Activated CD8-positive, alpha-beta memory T cell treated with anti-CD3 and anti-CD28 coated beads, Interleukin-2, amount 10 ng/mL, durations not matched to agents 7 days and 5 days (primary cell): ENCODE results near the gene KLHL30. TPM values are rescaled to one million over a fixed set of nuclear protein-coding genes. Genes with fewer than 3 reads are reported as not detected.

Source experiments
- ATAC-seq: fragments of 150-1000 bp; cut with Tn5 transposase; one replicate; pipeline ENCODE4 v1.10.0; 2021; ENCODE audit warnings: moderate library complexity
- CTCF ChIA-PET: fragments of 350-600 bp; sonication (Branson Sonifier 250); formaldehyde crosslinking; loops from one replicate; lab custom pipeline; 2021; ENCODE audit warnings: antibody characterized with exemption; lab: Charles Lee
- DNase-seq: peaks from one replicate; pipeline ENCODE4 v3.0.0-alpha.2; 2020
- H3K27ac Mint-ChIP-seq: one replicate; pipeline ENCODE4 v1.8.0; 2021; ENCODE audit warnings: mild to moderate bottlenecking, mixed read lengths
- H3K27me3 Mint-ChIP-seq: one replicate; pipeline ENCODE4 v1.8.0; 2021; ENCODE audit warnings: mixed read lengths
- H3K36me3 Mint-ChIP-seq: one replicate; pipeline ENCODE4 v1.8.0; 2021; ENCODE audit warnings: mild to moderate bottlenecking, mixed read lengths
- H3K4me1 Mint-ChIP-seq: one replicate; pipeline ENCODE4 v1.8.0; 2021; ENCODE audit warnings: mixed read lengths
- H3K4me3 Mint-ChIP-seq: one replicate; pipeline ENCODE4 v1.8.0; 2021; ENCODE audit warnings: mild to moderate bottlenecking, moderate library complexity, mixed read lengths
- H3K9me3 Mint-ChIP-seq: one replicate; pipeline ENCODE4 v1.8.0; 2022; ENCODE audit warnings: low read depth, mixed read lengths
- total RNA-seq, 2 experiments: library from RNA; stranded (reverse); gene quantifications; one replicate each; pipeline ENCODE4 v1.2.3, GENCODE V29; 2021

Gene KLHL30
- total RNA-seq, 2 experiments from 2014 or later, result not detected

DNA sequence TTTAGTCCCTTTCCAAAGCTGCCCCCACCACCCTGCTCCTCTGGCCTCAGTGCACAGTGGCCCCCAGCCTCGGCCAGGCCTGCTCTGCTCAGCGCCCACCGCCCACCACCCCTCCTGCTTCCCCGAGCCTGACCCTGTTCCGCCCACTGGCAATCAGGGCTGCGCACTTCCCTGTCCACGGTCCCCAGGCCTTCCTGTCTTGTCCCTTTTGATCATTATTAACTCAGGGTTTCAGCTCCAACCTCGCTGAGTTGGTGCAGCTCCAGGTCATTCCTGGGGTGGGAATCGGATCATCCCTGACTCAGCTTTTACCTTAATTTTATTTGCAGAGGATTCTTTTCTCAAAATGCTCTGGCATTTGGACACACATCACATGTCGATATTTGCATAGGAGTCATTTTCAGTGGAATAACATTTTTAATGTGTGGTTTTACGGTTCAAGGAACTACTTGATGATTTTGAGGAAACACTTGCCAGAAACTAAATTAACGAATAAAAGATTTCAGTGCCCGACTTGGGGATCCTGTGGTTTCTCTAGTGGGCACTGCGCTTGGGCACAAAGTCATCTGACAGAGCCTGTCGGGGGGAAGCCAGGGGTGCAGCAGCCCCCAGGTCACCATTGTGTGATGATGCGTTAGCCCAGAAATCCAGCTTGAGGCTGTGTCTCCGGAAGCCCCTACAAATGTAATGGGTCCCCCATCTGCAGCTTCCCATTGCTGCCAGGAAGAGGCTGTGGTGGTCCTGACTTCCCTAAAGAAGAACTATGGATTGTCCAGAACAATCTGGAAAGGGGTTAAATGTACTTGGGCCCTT is 39.4 kb upstream of the KLHL30 start:
- no peak overlapping the region for H3K4me3 Mint-ChIP-seq
- DNase-seq, result peak; percentile 35
- no peaks in the 10 kb centered on the region for H3K9me3 Mint-ChIP-seq
- H3K36me3 Mint-ChIP-seq, result peaks cover 5% of the 10 kb centered on the region
- ATAC-seq, result no peak
- H3K27me3 Mint-ChIP-seq, result no peaks in the 10 kb centered on the region
- H3K27ac Mint-ChIP-seq, result no peak overlapping the region
- CTCF ChIA-PET, result no interaction called here
- no peaks in the 10 kb centered on the region for H3K4me1 Mint-ChIP-seq

DNA sequence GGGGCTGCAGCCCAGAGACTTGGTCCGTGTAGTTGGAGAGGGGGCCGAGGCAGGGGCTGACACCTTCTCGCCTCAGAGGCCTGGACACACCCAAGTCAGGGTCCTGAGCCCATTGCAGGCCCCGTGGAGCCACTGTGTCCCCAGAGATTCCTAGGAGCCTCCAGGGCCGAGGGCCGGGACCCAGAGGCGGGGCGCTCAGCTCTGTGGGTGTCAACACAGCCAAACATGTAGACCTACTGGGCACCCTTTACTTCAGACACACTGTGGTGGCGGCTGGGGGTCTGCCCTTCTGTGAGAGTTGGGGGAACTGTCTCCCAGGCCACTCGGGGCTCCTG is 38.8 kb upstream of the KLHL30 start:
- CTCF ChIA-PET, result no interaction called here
- Mint-ChIP-seq H3K27me3 (no peaks in the 10 kb centered on the region), H3K4me1 (no peaks in the 10 kb centered on the region), H3K9me3 (no peaks in the 10 kb centered on the region), H3K36me3 (peaks cover 5% of the 10 kb centered on the region), H3K4me3 (no peak overlapping the region), H3K27ac (no peak overlapping the region)
- DNase-seq (no peak), ATAC-seq (no peak)

DNA sequence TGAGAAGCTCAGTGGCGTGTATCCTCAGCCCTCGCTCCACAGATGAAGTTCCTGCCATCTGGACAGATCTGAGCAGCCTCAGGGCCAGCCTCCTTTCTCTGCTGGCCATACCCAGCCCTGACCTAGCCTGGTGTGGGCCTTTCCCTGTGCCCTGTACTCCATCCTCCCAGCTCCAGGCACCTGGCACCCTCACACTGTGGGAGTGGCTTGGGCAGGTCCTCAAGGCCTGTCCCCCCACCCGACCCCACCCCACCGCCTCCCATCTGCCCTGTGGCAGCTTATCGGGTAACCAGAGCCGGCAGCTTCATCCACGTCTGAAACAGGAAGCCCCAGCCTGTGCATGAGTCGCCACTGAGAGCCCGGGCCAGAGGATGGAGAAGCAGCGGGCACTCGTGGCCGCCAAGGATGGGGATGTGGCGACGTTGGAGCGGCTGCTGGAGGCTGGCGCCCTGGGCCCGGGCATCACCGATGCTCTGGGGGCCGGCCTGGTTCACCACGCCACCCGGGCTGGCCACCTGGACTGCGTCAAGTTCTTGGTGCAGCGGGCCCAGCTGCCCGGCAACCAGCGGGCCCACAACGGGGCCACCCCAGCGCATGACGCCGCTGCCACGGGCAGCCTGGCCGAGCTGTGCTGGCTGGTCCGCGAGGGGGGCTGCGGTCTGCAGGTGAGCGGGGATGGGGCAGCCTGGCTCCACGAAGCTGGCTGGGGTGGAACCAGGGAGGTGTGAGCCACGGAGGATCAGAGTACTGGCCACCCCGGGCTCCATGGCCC is 38.2 kb upstream of the KLHL30 start, which contains the start of gene ESPNL:
Gene ESPNL (plus strand): TSS at position 292 of the 772 bp plus-strand sequence. CDS start 80 bp downstream, at position 372.
- ATAC-seq (no peak), DNase-seq (peak; percentile 38)
- Mint-ChIP-seq H3K9me3 (no peaks in the 10 kb centered on the region), H3K4me1 (no peaks in the 10 kb centered on the region), H3K4me3 (no peak within 1 kb of the TSS), H3K36me3 (peaks cover 5% of the 10 kb centered on the region), H3K27ac (no peak within 1 kb of the TSS), H3K27me3 (no peaks in the 10 kb centered on the region)
- CTCF ChIA-PET, result no interaction called here

DNA sequence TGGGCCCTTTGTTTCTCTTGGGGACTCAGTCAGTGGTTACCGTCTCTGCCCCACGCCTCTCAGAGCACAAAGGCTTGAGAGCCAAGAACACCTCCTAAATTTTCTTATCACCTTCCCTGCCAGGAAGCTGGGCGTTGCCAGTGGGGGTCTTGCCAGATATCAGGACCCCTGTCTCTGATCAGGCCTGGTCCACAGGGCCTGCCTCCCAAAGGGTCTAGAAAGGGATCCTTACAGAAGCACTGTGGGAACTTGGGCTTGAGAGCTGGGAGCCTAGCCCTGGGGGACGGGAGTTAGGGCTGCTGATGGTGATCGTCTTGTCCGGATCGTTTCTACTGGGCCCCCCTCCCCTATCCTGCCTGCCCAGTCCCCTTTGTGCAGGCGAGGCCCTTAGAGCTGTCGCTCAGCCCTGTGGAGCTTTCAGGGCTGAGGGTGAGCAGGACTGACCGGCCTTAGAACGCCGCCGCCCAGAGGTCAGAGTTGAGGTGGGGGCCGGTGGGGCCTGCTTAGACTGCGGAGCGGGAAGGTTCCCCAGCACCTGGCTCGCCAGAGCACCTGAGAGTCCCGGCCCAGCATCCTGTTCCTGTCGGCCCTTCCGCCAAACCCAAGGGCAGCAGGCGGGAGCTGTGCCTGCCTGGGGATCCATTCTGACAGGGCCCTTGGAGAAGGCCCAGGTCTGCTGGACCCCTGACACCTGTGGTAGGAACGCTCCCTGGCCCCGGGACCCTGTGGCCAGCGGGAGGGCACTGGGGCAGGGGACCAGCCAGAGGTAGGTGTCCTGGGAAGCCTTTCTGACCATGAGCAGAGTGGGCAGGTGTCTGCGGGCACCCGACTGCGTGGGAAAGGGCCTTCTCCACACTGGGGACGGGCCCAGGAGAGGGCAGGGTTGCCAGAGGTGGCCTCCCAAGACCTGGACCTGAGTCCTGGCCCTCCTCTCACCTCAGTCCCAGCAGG is 37.4 kb upstream of the KLHL30 start:
- Mint-ChIP-seq H3K27ac (no peak overlapping the region), H3K4me1 (no peaks in the 10 kb centered on the region), H3K36me3 (peaks cover 5% of the 10 kb centered on the region), H3K9me3 (no peaks in the 10 kb centered on the region), H3K27me3 (no peaks in the 10 kb centered on the region), H3K4me3 (no peak overlapping the region)
- CTCF ChIA-PET, result no interaction called here
- ATAC-seq, result no peak
- peak; percentile 34 for DNase-seq

DNA sequence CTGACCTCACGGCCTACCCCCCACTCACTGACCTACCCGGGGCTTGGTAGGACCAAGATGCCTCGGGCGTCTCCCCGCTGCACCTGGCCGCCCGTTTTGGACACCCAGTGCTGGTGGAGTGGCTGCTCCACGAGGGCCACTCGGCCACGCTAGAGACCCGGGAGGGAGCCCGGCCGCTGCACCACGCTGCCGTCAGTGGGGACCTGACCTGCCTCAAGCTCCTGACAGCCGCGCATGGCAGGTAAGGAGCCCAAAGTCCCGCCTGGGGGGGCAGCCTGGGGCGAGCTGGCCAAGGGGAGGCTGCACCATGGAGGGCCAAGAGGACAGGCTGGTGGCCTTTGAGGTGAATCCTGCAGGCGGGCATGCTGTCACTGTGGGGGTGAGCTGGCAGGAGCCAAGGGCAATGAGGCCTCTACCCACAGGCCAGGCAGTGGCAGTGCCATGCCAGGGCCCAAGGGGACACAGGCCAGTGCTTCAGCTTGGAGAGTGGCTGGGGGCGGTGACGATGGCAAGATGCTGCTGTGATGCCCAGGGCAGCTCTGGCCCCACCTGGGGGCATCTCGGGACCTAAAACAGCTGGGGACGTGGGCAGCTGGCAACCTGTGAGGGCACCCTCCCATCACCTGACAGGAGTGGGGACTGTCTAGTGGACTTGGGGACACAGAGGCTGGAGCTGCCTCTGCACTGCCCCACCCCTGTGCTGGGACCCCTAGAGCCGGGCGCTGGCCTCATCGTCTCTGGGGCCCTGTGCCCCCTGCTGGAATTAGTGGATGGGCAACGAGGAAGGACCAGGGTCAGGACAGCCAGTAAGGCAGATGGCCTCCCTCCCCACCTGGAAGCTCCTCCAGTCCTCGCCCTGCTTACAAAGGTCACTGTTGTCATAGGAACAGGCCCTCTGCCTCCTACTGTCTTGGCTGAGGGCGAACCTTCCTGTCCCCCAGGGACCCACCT is 36.3 kb upstream of the KLHL30 start:
- peaks cover 5% of the 10 kb centered on the region for H3K36me3 Mint-ChIP-seq
- CTCF ChIA-PET, result no interaction called here
- no peak overlapping the region for H3K4me3 Mint-ChIP-seq
- H3K27ac Mint-ChIP-seq, result no peak overlapping the region
- peak; percentile 33 for DNase-seq
- H3K4me1 Mint-ChIP-seq, result no peaks in the 10 kb centered on the region
- ATAC-seq, result no peak
- no peaks in the 10 kb centered on the region for H3K9me3 Mint-ChIP-seq
- no peaks in the 10 kb centered on the region for H3K27me3 Mint-ChIP-seq

DNA sequence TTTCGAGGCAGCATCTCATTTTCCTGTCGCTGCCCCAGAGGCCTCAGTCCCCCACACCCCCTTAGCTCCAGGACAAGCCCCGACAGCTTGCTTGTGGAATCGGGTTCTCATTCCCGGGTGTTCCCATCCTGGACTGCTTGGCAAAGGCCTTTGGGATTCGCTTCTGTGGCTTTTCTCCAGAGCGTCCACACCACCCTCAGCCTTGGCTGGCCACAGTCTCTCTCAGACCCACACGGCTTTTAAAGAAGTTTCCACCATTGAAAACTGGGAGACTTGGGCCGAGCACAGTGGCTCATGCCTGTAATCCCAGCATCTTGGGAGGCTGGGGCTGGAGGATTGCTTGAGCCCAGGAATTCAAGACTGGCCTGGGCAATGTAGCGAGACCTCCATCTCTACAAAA is 35.6 kb upstream of the KLHL30 start:
- DNase-seq (no peak), ATAC-seq (no peak)
- CTCF ChIA-PET, result no interaction called here
- Mint-ChIP-seq H3K27ac (no peak overlapping the region), H3K9me3 (no peaks in the 10 kb centered on the region), H3K4me1 (no peaks in the 10 kb centered on the region), H3K36me3 (peaks cover under 1% of the 10 kb centered on the region), H3K27me3 (no peaks in the 10 kb centered on the region), H3K4me3 (no peak overlapping the region)

DNA sequence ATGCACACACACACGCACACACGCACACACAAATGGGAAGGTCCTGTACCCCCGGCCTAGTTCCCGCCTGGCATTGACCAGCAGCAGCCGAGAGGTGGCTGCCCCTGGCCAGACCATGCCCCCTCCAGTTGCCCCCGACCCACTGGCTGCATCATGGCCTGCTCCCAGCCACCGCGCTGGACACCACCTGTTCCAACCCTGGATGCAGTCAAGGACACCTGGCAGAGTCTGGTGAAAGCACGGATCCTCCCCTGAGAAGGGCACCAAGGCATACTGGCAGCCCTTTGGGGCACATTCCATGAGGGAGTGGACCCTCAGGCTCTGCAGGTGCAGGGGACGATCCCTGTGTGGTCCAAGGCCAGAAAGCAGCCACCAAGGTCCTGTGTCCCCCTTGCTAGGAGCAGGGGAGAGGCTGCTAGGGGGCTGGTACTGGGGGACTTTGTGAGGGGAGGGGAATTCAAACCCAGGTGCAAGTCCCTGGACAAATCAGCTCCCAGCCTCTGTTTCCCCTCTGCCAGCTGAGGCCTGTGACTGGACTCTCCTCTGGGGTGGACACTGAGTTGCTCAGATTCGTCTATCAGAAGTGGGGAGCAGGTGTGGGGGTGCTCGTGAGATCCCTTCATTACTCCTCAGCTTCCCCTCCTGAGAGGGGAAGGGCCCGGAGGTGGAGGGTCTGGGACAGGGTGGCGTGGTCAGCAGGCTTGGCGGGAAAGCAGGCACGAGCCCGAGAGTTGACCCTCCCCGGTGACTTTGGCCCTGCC is 34.8 kb upstream of the KLHL30 start:
- Mint-ChIP-seq H3K27me3 (no peaks in the 10 kb centered on the region), H3K4me3 (no peak overlapping the region), H3K9me3 (no peaks in the 10 kb centered on the region), H3K36me3 (no peaks in the 10 kb centered on the region), H3K27ac (no peak overlapping the region), H3K4me1 (peaks cover 6% of the 10 kb centered on the region)
- CTCF ChIA-PET, result no interaction called here
- ATAC-seq (no peak), DNase-seq (peak; percentile 32)

DNA sequence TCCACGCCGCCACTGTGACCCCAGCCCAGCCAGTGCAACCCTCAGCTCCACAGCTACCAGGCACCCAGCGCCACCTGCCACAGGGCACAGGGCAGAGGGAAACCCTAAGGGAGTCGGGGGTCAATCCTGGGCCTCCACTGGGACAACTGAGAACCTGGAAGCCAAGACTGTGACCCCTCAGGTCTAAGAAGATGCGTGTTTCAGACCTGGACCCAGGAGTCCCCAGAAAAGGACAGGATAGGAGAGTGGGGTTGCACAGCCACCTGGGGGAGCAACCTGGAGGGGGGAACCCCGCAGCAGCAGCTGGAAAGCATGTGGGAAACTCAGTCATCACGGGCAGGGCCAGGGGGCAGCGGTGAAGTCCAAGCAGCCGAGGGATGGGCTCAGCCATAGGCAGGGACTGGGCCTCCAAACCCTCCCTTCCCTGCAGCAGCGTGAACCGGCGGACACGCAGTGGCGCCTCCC is 34.2 kb upstream of the KLHL30 start:
- Mint-ChIP-seq H3K4me1 (peaks cover 12% of the 10 kb centered on the region), H3K4me3 (no peak overlapping the region), H3K9me3 (no peaks in the 10 kb centered on the region), H3K27ac (no peak overlapping the region), H3K36me3 (no peaks in the 10 kb centered on the region), H3K27me3 (no peaks in the 10 kb centered on the region)
- no peak for DNase-seq
- CTCF ChIA-PET, result no interaction called here
- no peak for ATAC-seq

DNA sequence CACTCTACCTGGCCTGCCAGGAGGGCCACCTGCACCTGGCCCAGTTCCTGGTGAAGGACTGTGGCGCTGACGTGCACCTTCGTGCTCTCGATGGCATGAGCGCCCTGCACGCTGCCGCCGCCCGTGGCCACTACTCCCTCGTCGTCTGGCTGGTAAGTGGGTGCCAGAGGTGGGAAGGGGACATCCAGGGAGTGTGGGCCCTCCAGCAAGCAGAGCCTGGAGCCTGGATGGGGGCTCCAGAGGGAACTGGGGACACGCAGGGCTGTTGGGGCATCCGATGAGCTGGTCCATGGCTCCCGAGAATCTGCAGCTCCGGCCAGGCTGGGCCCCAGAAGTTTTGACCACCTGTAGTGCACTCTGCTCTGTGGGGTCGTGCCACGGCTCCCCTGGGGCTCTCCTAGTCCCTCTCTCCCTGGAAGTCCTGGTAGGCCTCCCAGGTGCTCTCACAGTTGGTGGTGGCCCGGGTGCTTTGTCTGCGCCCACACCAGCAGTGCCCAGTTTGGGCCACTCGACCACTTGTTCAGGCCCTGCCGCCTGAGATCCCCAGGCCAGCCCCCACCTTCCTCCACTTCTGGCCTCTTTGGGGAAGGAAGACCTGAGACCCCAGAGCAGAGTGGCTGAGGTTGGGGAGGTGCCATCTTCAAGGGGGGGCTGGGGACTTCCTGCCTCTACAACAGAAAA is 33.6 kb upstream of the KLHL30 start:
- H3K4me3 Mint-ChIP-seq, result no peak overlapping the region
- no peaks in the 10 kb centered on the region for H3K27me3 Mint-ChIP-seq
- ATAC-seq (no peak), DNase-seq (peak; percentile 36)
- H3K9me3 Mint-ChIP-seq, result no peaks in the 10 kb centered on the region
- H3K27ac Mint-ChIP-seq, result no peak overlapping the region
- CTCF ChIA-PET, result no interaction called here
- H3K36me3 Mint-ChIP-seq, result no peaks in the 10 kb centered on the region
- H3K4me1 Mint-ChIP-seq, result peaks cover 13% of the 10 kb centered on the region

DNA sequence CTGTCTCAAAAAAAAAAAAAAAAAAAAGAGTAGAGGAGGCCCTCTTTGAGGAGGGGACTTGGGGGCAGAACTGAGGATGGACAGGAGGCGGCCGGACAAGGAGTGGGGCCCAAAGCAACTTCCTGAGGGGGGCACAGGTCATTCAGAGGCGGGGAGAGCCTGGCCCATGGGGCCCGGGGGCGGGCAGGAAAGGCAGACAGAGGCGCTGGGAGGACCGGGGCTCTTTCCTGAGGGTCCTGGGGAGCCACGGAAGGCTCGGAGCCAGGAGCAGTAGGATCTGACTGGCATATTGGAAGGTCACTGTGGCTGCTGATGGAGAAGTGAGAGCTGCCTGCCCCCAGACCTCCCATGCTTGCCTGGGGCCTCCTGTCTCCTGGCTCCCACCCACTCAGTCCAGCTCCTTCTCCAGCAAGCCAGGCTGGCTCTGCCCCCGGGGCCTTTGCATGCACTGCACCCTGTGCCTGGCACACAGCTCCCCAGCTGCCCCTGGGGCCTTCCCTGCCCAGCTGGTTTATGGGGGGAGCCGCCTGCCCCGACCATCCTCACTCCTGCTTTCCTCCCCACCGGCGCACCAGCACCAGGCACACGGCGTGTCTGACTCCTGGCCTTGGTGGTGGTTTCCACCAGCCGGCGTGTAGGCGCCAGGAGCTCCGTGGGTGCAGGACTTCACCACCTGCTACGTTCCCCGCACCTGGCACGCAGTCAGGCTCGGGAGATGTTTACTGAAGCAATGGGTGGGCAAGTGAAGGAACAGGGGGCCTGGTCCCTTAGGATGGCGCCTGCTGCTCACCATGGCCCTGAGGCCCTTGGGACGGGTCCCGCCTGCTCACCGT is 32.7 kb upstream of the KLHL30 start:
- peaks cover 13% of the 10 kb centered on the region for H3K4me1 Mint-ChIP-seq
- ATAC-seq (no peak), DNase-seq (peak; percentile 21)
- H3K36me3 Mint-ChIP-seq, result no peaks in the 10 kb centered on the region
- H3K27me3 Mint-ChIP-seq, result no peaks in the 10 kb centered on the region
- CTCF ChIA-PET, result no interaction called here
- H3K4me3 Mint-ChIP-seq, result no peak overlapping the region
- no peaks in the 10 kb centered on the region for H3K9me3 Mint-ChIP-seq
- no peak overlapping the region for H3K27ac Mint-ChIP-seq

DNA sequence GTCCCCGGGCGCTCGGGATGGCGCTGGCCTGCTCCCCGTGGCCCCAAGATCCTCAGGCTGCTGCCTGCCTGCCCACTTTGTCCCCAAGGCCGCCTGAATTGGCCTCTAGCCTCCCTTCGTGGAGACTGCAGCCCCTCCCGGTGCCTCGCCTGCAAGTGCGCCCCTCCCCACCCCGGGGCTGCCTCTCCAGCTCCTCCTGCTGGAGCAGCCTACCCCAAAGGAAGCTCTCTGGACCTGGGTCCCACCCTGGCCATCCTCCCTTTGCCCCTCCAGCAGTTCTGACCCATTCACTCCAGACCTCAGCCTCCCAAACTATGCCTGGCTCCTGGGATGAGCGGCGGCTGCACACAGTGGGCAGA is 32.1 kb upstream of the KLHL30 start:
- no peaks in the 10 kb centered on the region for H3K9me3 Mint-ChIP-seq
- ATAC-seq (no peak), DNase-seq (peak; percentile 36)
- no peak overlapping the region for H3K4me3 Mint-ChIP-seq
- H3K27ac Mint-ChIP-seq, result no peak overlapping the region
- no peaks in the 10 kb centered on the region for H3K27me3 Mint-ChIP-seq
- no peaks in the 10 kb centered on the region for H3K36me3 Mint-ChIP-seq
- H3K4me1 Mint-ChIP-seq, result peaks cover 13% of the 10 kb centered on the region
- CTCF ChIA-PET, result no interaction called here
